HG02571 (cell line): ENCODE measurements around the gene CCNG2.

Experiments used
- ATAC-seq: cut with Tn5 transposase; IDR thresholded peaks from one replicate; pipeline ENCODE4 v1.9.1; 2021; ENCODE audit warnings: mild to moderate bottlenecking, moderate library complexity; ENCODE audit not compliant: unreplicated experiment

The CCNG2 gene

GRCh38 chr4:77201343-77201742 lies 44.3 kb downstream of the CCNG2 start:
- ATAC-seq = no peak

GRCh38 chr4:77201857-77202256 lies 44.9 kb downstream of the CCNG2 start:
- no peak for ATAC-seq

GRCh38 chr4:77202491-77202890 lies 45.5 kb downstream of the CCNG2 start:
- ATAC-seq = no peak

GRCh38 chr4:77203380-77204197 lies 46.6 kb downstream of the CCNG2 start:
- peak; percentile 74 for ATAC-seq

GRCh38 chr4:77204621-77205020 lies 47.6 kb downstream of the CCNG2 start:
- ATAC-seq = no peak

- ATAC-seq = no peak
Measured at GRCh38 chr4:77209012-77209411, 52.0 kb downstream of the CCNG2 start.

- no peak for ATAC-seq
Measured at GRCh38 chr4:77209936-77210335, 52.9 kb downstream of the CCNG2 start.

GRCh38 chr4:77215107-77215506 lies 58.1 kb downstream of the CCNG2 start:
- no peak for ATAC-seq

- no peak for ATAC-seq
Measured at GRCh38 chr4:77217526-77217925, 60.5 kb downstream of the CCNG2 start.

GRCh38 chr4:77219266-77219665 lies 62.3 kb downstream of the CCNG2 start:
- ATAC-seq = no peak
